H1 (cell line): ENCODE measurements around the gene GAB3. TPM values are rescaled to one million over a fixed set of nuclear protein-coding genes. Genes with fewer than 3 reads are reported as not detected.
A peak's percentile ranks its signal among the peaks of the same experiment; 100 is the strongest.

Source experiments
- CTCF ChIA-PET: fragments of 300-600 bp; sonication (Branson Sonifier 250); formaldehyde crosslinking; loops from one replicate; lab custom pipeline; 2021; ENCODE audit not compliant: partially characterized antibody; lab: Charles Lee
- POLR2A ChIA-PET: fragments of 300-600 bp; sonication (Branson Sonifier 250); formaldehyde crosslinking; loops from one replicate; lab custom pipeline; 2021; ENCODE audit warnings: inconsistent platforms; ENCODE audit not compliant: partially characterized antibody; lab: Charles Lee
- DNase-seq, 2 experiments: peaks; one replicate each; pipeline versions ENCODE4 v3.0.0 to v3.0.0-alpha.2; 2010 to 2022; ENCODE audit warnings: low spot score in 2 of 2, low read depth in 1 of 2, mixed read lengths in 1 of 2
- FAIRE-seq: peaks from 2 replicates; lab custom pipeline; 2011; peaks lifted over from hg19 to GRCh38; lab: Jason Lieb, UNC
- H2AFZ ChIP-seq: 2 replicates; pipeline ENCODE4 v1.8.1; 2012; ENCODE audit warnings: low read length, inconsistent platforms
- H2AK5ac ChIP-seq: 2 replicates; pipeline ENCODE4 v1.6.1; 2013; ENCODE audit warnings: low read depth, low read length
- H2BK120ac ChIP-seq: replicated peaks from 2 replicates; pipeline ENCODE3; 2013; ENCODE audit warnings: low read depth, low read length, inconsistent platforms
- H2BK12ac ChIP-seq: 2 replicates; pipeline ENCODE4 v1.6.1; 2013; ENCODE audit warnings: low read depth, low read length
- H2BK15ac ChIP-seq: 2 replicates; pipeline ENCODE4 v1.6.1; 2013; ENCODE audit warnings: low read length
- H2BK20ac ChIP-seq: 2 replicates; pipeline ENCODE4 v1.6.1; 2013; ENCODE audit warnings: low read length
- H2BK5ac ChIP-seq: 2 replicates; pipeline ENCODE4 v1.6.1; 2013; ENCODE audit warnings: low read depth, low read length
- H3K14ac ChIP-seq: 2 replicates; pipeline ENCODE4 v1.6.1; 2013; ENCODE audit warnings: inconsistent platforms; ENCODE audit not compliant: insufficient read length
- H3K18ac ChIP-seq: 2 replicates; pipeline ENCODE4 v1.6.1; 2013; ENCODE audit warnings: low read length; ENCODE audit errors: extremely low read depth
- H3K23ac ChIP-seq: 2 replicates; pipeline ENCODE4 v1.6.1; 2013; ENCODE audit warnings: inconsistent platforms; ENCODE audit not compliant: insufficient read length
- H3K23me2 ChIP-seq: 2 replicates; pipeline ENCODE4 v1.6.1; 2013; ENCODE audit warnings: low read depth, low read length
- H3K27ac ChIP-seq: 2 replicates; pipeline ENCODE4 v1.6.1; 2011; ENCODE audit warnings: low read depth, low read length, inconsistent platforms
- H3K27me3 ChIP-seq, 4 experiments: replicated peaks in 1 of 4; 1 replicate in 1 of 4; 2 replicates in 3 of 4; pipeline versions ENCODE4 v1.6.1 to v1.8.1; 2011 to 2013; ENCODE audit warnings: low read length in 3 of 4, mild to moderate bottlenecking in 3 of 4, inconsistent platforms in 2 of 4, mixed read lengths in 2 of 4, moderate library complexity in 1 of 4; ENCODE audit not compliant: control insufficient read depth in 3 of 4, insufficient read depth in 3 of 4; ENCODE audit errors: extremely low read depth in 1 of 4
- H3K36me3 ChIP-seq, 4 experiments: 2 replicates each; pipeline versions ENCODE4 v1.6.1 to v1.8.1; 2011 to 2013; ENCODE audit warnings: mild to moderate bottlenecking in 4 of 4, low read length in 3 of 4, moderate library complexity in 2 of 4, control low read depth in 1 of 4, inconsistent platforms in 1 of 4; ENCODE audit not compliant: insufficient read depth in 4 of 4, control insufficient read depth in 2 of 4
- H3K4ac ChIP-seq: replicated peaks from 2 replicates; pipeline ENCODE3; 2013; ENCODE audit warnings: low read length, low read depth, mixed read lengths, inconsistent platforms; ENCODE audit not compliant: insufficient read length
- H3K4me1 ChIP-seq, 4 experiments: replicated peaks in 1 of 4; 1 replicate in 1 of 4; 2 replicates in 3 of 4; pipeline versions ENCODE4 v1.6.1 to v1.8.1; 2011 to 2013; ENCODE audit warnings: low read length in 3 of 4, inconsistent platforms in 2 of 4, mixed read lengths in 1 of 4; ENCODE audit not compliant: insufficient read depth in 4 of 4, control insufficient read depth in 3 of 4
- H3K4me2 ChIP-seq, 2 experiments: 2 replicates each; pipeline versions ENCODE4 v1.6.1 to v1.8.1; 2011 to 2013; ENCODE audit warnings: low read depth in 2 of 2, low read length in 2 of 2, control low read depth in 1 of 2, inconsistent platforms in 1 of 2, mild to moderate bottlenecking in 1 of 2; ENCODE audit not compliant: insufficient read depth in 1 of 2
- H3K4me3 ChIP-seq, 4 experiments: fragments of 200-600, 300-600 bp in 1 of 4; sonication (generic), shearing (Covaris generic), sonication (Bioruptor Twin) in 1 of 4; 2 replicates each; pipeline versions ENCODE4 v1.5.1 to v1.8.1; 2011 to 2016; ENCODE audit warnings: low read length in 4 of 4, low read depth in 3 of 4, control low read depth in 2 of 4, inconsistent platforms in 2 of 4, mild to moderate bottlenecking in 2 of 4, mixed read lengths in 1 of 4, moderate library complexity in 1 of 4; ENCODE audit not compliant: insufficient read depth in 2 of 4; ENCODE audit errors: extremely low read depth in 1 of 4
- H3K56ac ChIP-seq: replicated peaks from 2 replicates; pipeline ENCODE3; 2013; ENCODE audit warnings: low read depth, mild to moderate bottlenecking, mixed read lengths, low read length, inconsistent platforms; ENCODE audit not compliant: insufficient read length
- H3K79me1 ChIP-seq: 2 replicates; pipeline ENCODE4 v1.6.1; 2013; ENCODE audit warnings: low read depth, low read length, control low read depth
- H3K79me2 ChIP-seq, 2 experiments: 2 replicates each; pipeline versions ENCODE4 v1.6.1 to v1.8.1; 2012 to 2013; ENCODE audit warnings: low read length in 2 of 2, mild to moderate bottlenecking in 2 of 2, inconsistent platforms in 1 of 2; ENCODE audit not compliant: insufficient read depth in 2 of 2, control insufficient read depth in 1 of 2
- H3K9ac ChIP-seq, 4 experiments: replicated peaks in 1 of 4; 1 replicate in 1 of 4; 2 replicates in 3 of 4; pipeline versions ENCODE4 v1.6.1 to v1.8.1; 2011 to 2013; ENCODE audit warnings: low read depth in 3 of 4, low read length in 3 of 4, control low read depth in 2 of 4, mild to moderate bottlenecking in 2 of 4, moderate library complexity in 2 of 4, inconsistent platforms in 1 of 4; ENCODE audit errors: extremely low read depth in 1 of 4
- H3K9me3 ChIP-seq, 2 experiments: 2 replicates each; pipeline versions ENCODE4 v1.6.1 to v1.8.1; 2012 to 2013; ENCODE audit warnings: mild to moderate bottlenecking in 2 of 2, moderate library complexity in 2 of 2, control low read depth in 1 of 2, inconsistent platforms in 1 of 2, low read depth in 1 of 2, low read length in 1 of 2, mixed read lengths in 1 of 2; ENCODE audit not compliant: insufficient read depth in 2 of 2
- H4K20me1 ChIP-seq, 2 experiments: replicated peaks in 1 of 2; 2 replicates each; pipeline versions ENCODE3 to v1.8.1; 2011 to 2013; ENCODE audit warnings: inconsistent platforms in 2 of 2, low read length in 2 of 2, mild to moderate bottlenecking in 1 of 2; ENCODE audit not compliant: insufficient read depth in 2 of 2, control insufficient read depth in 1 of 2
- H4K5ac ChIP-seq: 2 replicates; pipeline ENCODE4 v1.6.1; 2013; ENCODE audit warnings: low read length, low read depth, mixed read lengths, inconsistent platforms; ENCODE audit not compliant: insufficient read length
- H4K8ac ChIP-seq: 2 replicates; pipeline ENCODE4 v1.8.0; 2013; ENCODE audit warnings: mild to moderate bottlenecking, moderate library complexity, low read length, inconsistent platforms; ENCODE audit not compliant: insufficient read depth; ENCODE audit errors: extremely low read depth
- H4K91ac ChIP-seq: replicated peaks from 2 replicates; pipeline ENCODE3; 2013; ENCODE audit warnings: low read length, mixed read lengths, inconsistent platforms; ENCODE audit not compliant: insufficient read length
- CEBPB ChIP-seq: IDR thresholded peaks from 2 replicates; pipeline ENCODE4 v1.6.1; 2012; ENCODE audit warnings: low read depth, low read length
- E2F6 ChIP-seq: IDR thresholded peaks from 2 replicates; pipeline ENCODE4 v1.6.1; 2012; ENCODE audit warnings: inconsistent platforms
- EGR1 ChIP-seq: IDR thresholded peaks from 2 replicates; pipeline ENCODE4 v1.6.1; 2011; ENCODE audit warnings: low read depth, low read length, borderline replicate concordance
- EZH2 ChIP-seq: fragments of 200-600 bp; sonication (generic); IDR thresholded peaks from 2 replicates; pipeline ENCODE4 v1.7.1; 2012; ENCODE audit warnings: low read depth, mild to moderate bottlenecking, moderate library complexity, low read length, inconsistent platforms; ENCODE audit not compliant: severe bottlenecking
- MAX ChIP-seq: IDR thresholded peaks from 2 replicates; pipeline ENCODE4 v1.6.1; 2012; ENCODE audit warnings: inconsistent platforms
- NANOG ChIP-seq: IDR thresholded peaks from 2 replicates; pipeline ENCODE4 v1.6.1; 2011; ENCODE audit warnings: low read length, low read depth, mild to moderate bottlenecking, inconsistent platforms; ENCODE audit not compliant: insufficient read depth, poor library complexity, severe bottlenecking
- POU5F1 ChIP-seq: IDR thresholded peaks from 2 replicates; pipeline ENCODE4 v1.6.1; 2011; ENCODE audit warnings: low read depth, mild to moderate bottlenecking, low read length, moderate library complexity
- TAF1 ChIP-seq: IDR thresholded peaks from 2 replicates; pipeline ENCODE4 v1.6.1; 2011; ENCODE audit warnings: mild to moderate bottlenecking, low read depth, low read length
- WGBS, 2 experiments: shearing (Covaris generic) in 1 of 2; methylation state at CpG; one replicate each; pipeline versions ENCODE4 v1.1.6 to v1.1.7; 2013 to 2015; ENCODE audit warnings: low lambda C conversion rate in 2 of 2, mixed read lengths in 2 of 2, inconsistent platforms in 1 of 2, low coverage in 1 of 2, missing lambda C conversion rate in 1 of 2; ENCODE audit not compliant: insufficient replicate concordance in 2 of 2, insufficient coverage in 1 of 2, insufficient read length in 1 of 2; ENCODE audit errors: extremely low coverage in 1 of 2, missing lambda C conversion rate in 1 of 2; 5-methylcytosine and 5-hydroxymethylcytosine counted together
- long read RNA-seq, 2 experiments: library from RNA in 1 of 2; library from capped mRNA in 1 of 2; stranded (forward); transcript quantifications; one replicate each; pipeline ENCODE4 v2.0.0, GENCODE V29; 2021; ENCODE audit warnings: inconsistent platforms in 1 of 2
- polyA minus RNA-seq, 3 experiments: library from RNA; depleted of rRNA, polyadenylated mRNA; stranded (reverse); fragments of >200 nt; gene quantifications; 1 replicate in 2 of 3; 2 replicates in 1 of 3; pipeline ENCODE4 v1.2.3, GENCODE V29; 2011
- polyA plus RNA-seq, 7 experiments: library from polyadenylated mRNA; depleted of rRNA in 3 of 7; stranded (reverse) in 5 of 7; unstranded in 2 of 7; fragments of >200 nt in 5 of 7; fragments of 200-250 nt in 2 of 7; gene quantifications; 1 replicate in 5 of 7; 2 replicates in 1 of 7; 4 replicates in 1 of 7; pipeline versions ENCODE4 v1.2.1 to v1.2.3, GENCODE V29; 2011 to 2013; ENCODE audit warnings: missing spikeins in 2 of 7, mixed read lengths in 2 of 7
- total RNA-seq: library from RNA; stranded (reverse); fragmentation: NEBNext Ultra II Directional; extraction: Animal tissue kit (Norgen Biotek cat#: 25700); gene quantifications from 2 replicates; pipeline ENCODE4 v1.2.1, GENCODE V29; 2021

Gene GAB3
- 1.2 and 1.5 TPM in 2 replicates for total RNA-seq
- 0.48 and 0.52 TPM in 2 replicates for polyA plus RNA-seq (2011; rRNA removed)
- 0.35 TPM for polyA plus RNA-seq (2011; cell fraction: cytosol; rRNA removed)
- 1.5 TPM for polyA plus RNA-seq (2011; cell fraction: nucleus; rRNA removed)
- 0.35 to 0.64 TPM (median 0.46 TPM) in 4 replicates for polyA plus RNA-seq (2012, experiment 1 of 2)
- 0.09 TPM for polyA plus RNA-seq (2012, experiment 2 of 2)
- polyA plus RNA-seq (2013, experiment 1 of 2): 1.0 TPM
- polyA plus RNA-seq (2013, experiment 2 of 2): 0.50 TPM
- 0.73 and 1.6 TPM in 2 replicates for polyA minus RNA-seq (2011; rRNA and poly(A)+ RNA removed)
- polyA minus RNA-seq (2011; cell fraction: cytosol; rRNA and poly(A)+ RNA removed): 0.51 TPM
- polyA minus RNA-seq (2011; cell fraction: nucleus; rRNA and poly(A)+ RNA removed): 1.1 TPM
- long read RNA-seq, experiment 1, partial matches to known transcripts: 0 of 1 reads
- long read RNA-seq, experiment 1, other reads (novel, unspliced or antisense): 1 of 1 reads
- long read RNA-seq, experiment 2: 0 reads

GRCh38 chrX:154750301-154751202 lies at the start of gene GAB3:
TSS of gene GAB3 (minus strand) at chrX:154751077. CDS start at chrX:154751025, 52 bp downstream.
- H3K27me3 ChIP-seq: peaks cover 8 to 29% (median 27%) of the 10 kb centered on the region in 4 experiments

More at GRCh38 chrX:154750301-154751202, at the start of gene GAB3:
- H3K9ac ChIP-seq: no peak within 1 kb of the TSS
- no peaks in the 10 kb centered on the region for H3K79me2 ChIP-seq
- H2BK5ac ChIP-seq: no peak within 1 kb of the TSS
- peak within 1 kb of the TSS; percentile 31 to 55 (median 48) for H3K4me3 ChIP-seq
- no peak within 1 kb of the TSS for H2BK12ac ChIP-seq
- H4K91ac ChIP-seq: no peak within 1 kb of the TSS
- no peaks in the 10 kb centered on the region for H3K4me1 ChIP-seq
- TF ChIP-seq EGR1 (no peak), NANOG (no peak), MAX (peak; percentile 72), E2F6 (peak; percentile 25; the same call in 1 of the 2 replicates), POU5F1 (no peak), CEBPB (no peak), EZH2 (peak; percentile 64), TAF1 (0 out of 2 replicates have a peak, but pooled peaks have one; percentile 13)
- no peak within 1 kb of the TSS for H2AFZ ChIP-seq
- no peak within 1 kb of the TSS for H2BK20ac ChIP-seq
- no peak within 1 kb of the TSS for H3K27ac ChIP-seq
- no peak within 1 kb of the TSS for H2AK5ac ChIP-seq
- DNase-seq: peak in 1 of 2 experiments; percentile 52
- no peak within 1 kb of the TSS for H2BK120ac ChIP-seq
- H3K23ac ChIP-seq: no peak within 1 kb of the TSS
- peaks cover 2% of the 10 kb centered on the region; the same call in 1 of the 2 replicates for H3K23me2 ChIP-seq
- ChIA-PET CTCF (interaction anchor here (0.9 to 3.6 kb wide), 2 partner anchors 33 to 88 kb away, joined by 3 to 22 read pairs; no protein-coding TSS in a partner anchor), POLR2A (interaction anchor here (1.2 to 5.1 kb wide), 3 partner anchors 12 to 155 kb away, joined by 5 to 26 read pairs (median 6); partner anchors contain the start of gene DKC1)
- WGBS, 2 experiments: 5% methylated on average over 43 of the region's 98 CpGs; no CpG with 5 or more reads in 1 of the 2 experiments
- no peaks in the 10 kb centered on the region for H3K79me1 ChIP-seq
- peaks cover 0 to 2% of the 10 kb centered on the region in 2 experiments for H4K20me1 ChIP-seq
- no peaks in the 10 kb centered on the region for H3K9me3 ChIP-seq
- no peak for FAIRE-seq
- no peak within 1 kb of the TSS; the same call in 1 of the 2 replicates for H3K18ac ChIP-seq
- H4K5ac ChIP-seq: no peak within 1 kb of the TSS
- H3K4ac ChIP-seq: no peak within 1 kb of the TSS
- H2BK15ac ChIP-seq: no peak within 1 kb of the TSS
- no peak within 1 kb of the TSS for H3K56ac ChIP-seq
- no peaks in the 10 kb centered on the region for H3K36me3 ChIP-seq
- peak within 1 kb of the TSS; percentile 71 to 76 for H3K4me2 ChIP-seq
- H4K8ac ChIP-seq: no peak within 1 kb of the TSS
- H3K14ac ChIP-seq: no peak within 1 kb of the TSS
